ENCODE results near the gene ELOVL6. TPM values are rescaled to one million over a fixed set of nuclear protein-coding genes. Genes with fewer than 3 reads are reported as not detected.

Gene ELOVL6
- total RNA-seq, 1 experiment from 2014 or later = 38.7 TPM

GRCh38 chr4:110008540-110008939 is 189.9 kb downstream of the ELOVL6 start:
- no peak for ATAC-seq
- Histone ChIP-seq H3K27me3 (ENCODE audit: insufficient read depth, low read length) (no peaks in the 10 kb centered on the region), H3K36me3 (ENCODE audit: control insufficient read depth in 1 of 2, insufficient read depth in 2 of 2, low read length in 2 of 2) (no peaks in the 10 kb centered on the region), H3K4me2 (ENCODE audit: low read length) (no peak overlapping the region), H2AFZ (ENCODE audit: low read depth, low read length, poor library complexity, severe bottlenecking) (no peak overlapping the region), H4K20me1 (ENCODE audit: insufficient read depth) (no peaks in the 10 kb centered on the region), H3K4me1 (ENCODE audit: control insufficient read depth in 1 of 2, insufficient read depth in 2 of 2, low read length in 2 of 2) (no peaks in the 10 kb centered on the region), H3K9me3 (ENCODE audit: control insufficient read depth in 1 of 2, insufficient read depth in 1 of 2, low read depth in 1 of 2, low read length in 2 of 2) (no peaks in the 10 kb centered on the region), H3K27ac (ENCODE audit: low read depth, low read length) (no peak overlapping the region), H3K79me2 (ENCODE audit: insufficient read depth, low read length) (no peaks in the 10 kb centered on the region), H3K4me3 (replicated peaks in 1 of 2; ENCODE audit: low read depth in 1 of 2, low read length in 2 of 2) (no peak overlapping the region), H3K9me2 (ENCODE audit: insufficient read depth) (no peaks in the 10 kb centered on the region), H3K9ac (ENCODE audit: low read length) (no peak overlapping the region)
- ChIA-PET RAD21 (ENCODE audit: low non-redundant PET in 1 of 2, low total read pairs in 2 of 2, uncharacterized antibody in 2 of 2, unreplicated experiment in 2 of 2) (no interaction called here), CTCF (interaction anchor here (1.0 to 2.4 kb wide), 4 partner anchors 336 to 509 kb away, joined by 3 to 10 read pairs (median 5); no protein-coding TSS in a partner anchor), POLR2A (no interaction called here)
- TF ChIP-seq MAX (IDR thresholded peaks at IDR 0.05) (no peak), CBX3 (IDR thresholded peaks at IDR 0.05; ENCODE audit: low read depth) (no peak), SIN3A (IDR thresholded peaks at IDR 0.05; ENCODE audit: low read depth) (no peak), SRF (IDR thresholded peaks at IDR 0.05; ENCODE audit: low read depth) (no peak), EZH2phosphoT487 (IDR thresholded peaks at IDR 0.05; ENCODE audit: borderline replicate concordance) (no peak), ELF1 (IDR thresholded peaks at IDR 0.05; ENCODE audit: borderline replicate concordance, low read depth) (no peak), CTCF (IDR thresholded peaks at IDR 0.05 in 2 of 3, conservative IDR thresholded peaks at IDR 0.05 in 1 of 3; ENCODE audit: borderline replicate concordance in 1 of 3, insufficient read depth in 1 of 3, low read depth in 2 of 3, low read length in 2 of 3) (no peak), CEBPB (IDR thresholded peaks at IDR 0.05; ENCODE audit: low read depth) (no peak), EZH2 (IDR thresholded peaks at IDR 0.05) (no peak), SP1 (IDR thresholded peaks at IDR 0.05; ENCODE audit: low read depth) (no peak), TCF7L2 (IDR thresholded peaks at IDR 0.05; ENCODE audit: borderline replicate concordance, extremely low read depth, insufficient read depth, insufficient read length) (no peak), RAD21 (IDR thresholded peaks at IDR 0.05; ENCODE audit: low read depth) (no peak), POLR2A (IDR thresholded peaks at IDR 0.05; ENCODE audit: borderline replicate concordance, extremely low read depth, insufficient read depth, insufficient read length) (no peak), ZBTB33 (IDR thresholded peaks at IDR 0.05; ENCODE audit: extremely low read depth, insufficient replicate concordance, low read length) (no peak), YY1 (IDR thresholded peaks at IDR 0.05; ENCODE audit: extremely low read depth, insufficient replicate concordance, low read depth, low read length) (no peak), ZNF274 (IDR thresholded peaks at IDR 0.05; ENCODE audit: low read depth, low read length) (no peak), REST (IDR thresholded peaks at IDR 0.05; ENCODE audit: low read depth) (no peak), EGR1 (IDR thresholded peaks at IDR 0.05; ENCODE audit: low read depth) (no peak), FOSL1 (IDR thresholded peaks at IDR 0.05; ENCODE audit: low read depth) (no peak), ZFX (IDR thresholded peaks at IDR 0.05) (no peak)
- no peak for DNase-seq (ENCODE audit: low read depth, low spot score)
- intact Hi-C loops (cut with micrococcal nuclease) = loop anchor here (5.0 kb wide), 3 partner anchors 189 to 614 kb away; partner anchors contain the start of genes ELOVL6 and PITX2
- no TSS peak for BruUV-seq (replicated peaks)
